ENCODE results near the gene MAPK11. TPM values are rescaled to one million over a fixed set of nuclear protein-coding genes. Genes with fewer than 3 reads are reported as not detected.

The MAPK11 gene
- total RNA-seq, 1 experiment from 2014 or later: 19.3 TPM

- Histone ChIP-seq H3K4me1 (ENCODE audit: control insufficient read depth in 1 of 2, insufficient read depth in 2 of 2, low read length in 2 of 2) (peaks cover 73 to 99% of the 10 kb centered on the region in 2 experiments), H2AFZ (ENCODE audit: low read depth, low read length, poor library complexity, severe bottlenecking) (no peak overlapping the region), H3K36me3 (ENCODE audit: control insufficient read depth in 1 of 2, insufficient read depth in 2 of 2, low read length in 2 of 2) (0 out of 4 replicates have a peak, but pooled peaks cover 0 to 2% of the 10 kb centered on the region in 2 experiments), H3K27me3 (ENCODE audit: insufficient read depth, low read length) (no peaks in the 10 kb centered on the region), H3K79me2 (ENCODE audit: insufficient read depth, low read length) (peaks cover 99% of the 10 kb centered on the region), H4K20me1 (ENCODE audit: insufficient read depth) (no peaks in the 10 kb centered on the region), H3K27ac (ENCODE audit: low read depth, low read length) (peak overlapping the region; percentile 95), H3K9me3 (ENCODE audit: control insufficient read depth in 1 of 2, insufficient read depth in 1 of 2, low read depth in 1 of 2, low read length in 2 of 2) (no peaks in the 10 kb centered on the region), H3K4me2 (ENCODE audit: low read length) (peak overlapping the region; percentile 98), H3K9ac (ENCODE audit: low read length) (peak overlapping the region; percentile 80), H3K4me3 (replicated peaks in 1 of 2; ENCODE audit: low read depth in 1 of 2, low read length in 2 of 2) (peak overlapping the region; percentile 46 to 64), H3K9me2 (ENCODE audit: insufficient read depth) (no peaks in the 10 kb centered on the region)
- TF ChIP-seq FOSL1 (IDR thresholded peaks at IDR 0.05; ENCODE audit: low read depth) (no peak), SRF (IDR thresholded peaks at IDR 0.05; ENCODE audit: low read depth) (no peak), SP1 (IDR thresholded peaks at IDR 0.05; ENCODE audit: low read depth) (no peak), ZNF274 (IDR thresholded peaks at IDR 0.05; ENCODE audit: low read depth, low read length) (no peak), POLR2A (IDR thresholded peaks at IDR 0.05; ENCODE audit: borderline replicate concordance, extremely low read depth, insufficient read depth, insufficient read length) (no peak), CBX3 (IDR thresholded peaks at IDR 0.05; ENCODE audit: low read depth) (no peak), SIN3A (IDR thresholded peaks at IDR 0.05; ENCODE audit: low read depth) (no peak), TCF7L2 (IDR thresholded peaks at IDR 0.05; ENCODE audit: borderline replicate concordance, extremely low read depth, insufficient read depth, insufficient read length) (no peak), ZFX (IDR thresholded peaks at IDR 0.05) (no peak), ATF3 (IDR thresholded peaks at IDR 0.05) (no peak)
- TF ChIP-seq, protein P1, sequence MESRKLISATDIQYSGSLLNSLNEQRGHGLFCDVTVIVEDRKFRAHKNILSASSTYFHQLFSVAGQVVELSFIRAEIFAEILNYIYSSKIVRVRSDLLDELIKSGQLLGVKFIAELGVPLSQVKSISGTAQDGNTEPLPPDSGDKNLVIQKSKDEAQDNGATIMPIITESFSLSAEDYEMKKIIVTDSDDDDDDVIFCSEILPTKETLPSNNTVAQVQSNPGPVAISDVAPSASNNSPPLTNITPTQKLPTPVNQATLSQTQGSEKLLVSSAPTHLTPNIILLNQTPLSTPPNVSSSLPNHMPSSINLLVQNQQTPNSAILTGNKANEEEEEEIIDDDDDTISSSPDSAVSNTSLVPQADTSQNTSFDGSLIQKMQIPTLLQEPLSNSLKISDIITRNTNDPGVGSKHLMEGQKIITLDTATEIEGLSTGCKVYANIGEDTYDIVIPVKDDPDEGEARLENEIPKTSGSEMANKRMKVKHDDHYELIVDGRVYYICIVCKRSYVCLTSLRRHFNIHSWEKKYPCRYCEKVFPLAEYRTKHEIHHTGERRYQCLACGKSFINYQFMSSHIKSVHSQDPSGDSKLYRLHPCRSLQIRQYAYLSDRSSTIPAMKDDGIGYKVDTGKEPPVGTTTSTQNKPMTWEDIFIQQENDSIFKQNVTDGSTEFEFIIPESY (IDR thresholded peaks at IDR 0.05; ENCODE audit: extremely low read depth, insufficient replicate concordance, low read length): no peak
- TF ChIP-seq, protein P2, sequence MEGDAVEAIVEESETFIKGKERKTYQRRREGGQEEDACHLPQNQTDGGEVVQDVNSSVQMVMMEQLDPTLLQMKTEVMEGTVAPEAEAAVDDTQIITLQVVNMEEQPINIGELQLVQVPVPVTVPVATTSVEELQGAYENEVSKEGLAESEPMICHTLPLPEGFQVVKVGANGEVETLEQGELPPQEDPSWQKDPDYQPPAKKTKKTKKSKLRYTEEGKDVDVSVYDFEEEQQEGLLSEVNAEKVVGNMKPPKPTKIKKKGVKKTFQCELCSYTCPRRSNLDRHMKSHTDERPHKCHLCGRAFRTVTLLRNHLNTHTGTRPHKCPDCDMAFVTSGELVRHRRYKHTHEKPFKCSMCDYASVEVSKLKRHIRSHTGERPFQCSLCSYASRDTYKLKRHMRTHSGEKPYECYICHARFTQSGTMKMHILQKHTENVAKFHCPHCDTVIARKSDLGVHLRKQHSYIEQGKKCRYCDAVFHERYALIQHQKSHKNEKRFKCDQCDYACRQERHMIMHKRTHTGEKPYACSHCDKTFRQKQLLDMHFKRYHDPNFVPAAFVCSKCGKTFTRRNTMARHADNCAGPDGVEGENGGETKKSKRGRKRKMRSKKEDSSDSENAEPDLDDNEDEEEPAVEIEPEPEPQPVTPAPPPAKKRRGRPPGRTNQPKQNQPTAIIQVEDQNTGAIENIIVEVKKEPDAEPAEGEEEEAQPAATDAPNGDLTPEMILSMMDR (IDR thresholded peaks at IDR 0.05 in 2 of 3, conservative IDR thresholded peaks at IDR 0.05 in 1 of 3; ENCODE audit: borderline replicate concordance in 1 of 3, insufficient read depth in 1 of 3, low read depth in 2 of 3, low read length in 2 of 3): no peak
- no peak for DNase-seq (ENCODE audit: low read depth, low spot score)
- intact Hi-C loops (cut with micrococcal nuclease): no loop called here
- POLR2A ChIA-PET: no interaction called here
- ATAC-seq: no peak
- CTCF ChIA-PET: interaction anchor here (1.6 kb wide), 1 partner anchor 41 kb away, joined by 5 read pairs; no protein-coding TSS in a partner anchor
- RAD21 ChIA-PET (ENCODE audit: low non-redundant PET in 1 of 2, low total read pairs in 2 of 2, uncharacterized antibody in 2 of 2, unreplicated experiment in 2 of 2): interaction anchor here in 1 of 2 experiments (0.7 kb wide), 1 partner anchor 25 kb away, joined by 3 read pairs; no protein-coding TSS in a partner anchor
- no TSS peak for BruUV-seq (replicated peaks)
These were observed 30.6 kb upstream of the MAPK11 start for GRCh38 chr22:50300620-50301257.
